NT2/D1 (cell line): ENCODE measurements around the gene HS6ST3.

Experiments
- SUZ12 ChIP-seq: IDR thresholded peaks from 2 replicates; pipeline ENCODE4 v1.6.1; 2011; ENCODE audit not compliant: insufficient read length, insufficient read depth; ENCODE audit errors: extremely low read depth
- YY1 ChIP-seq: IDR thresholded peaks from 2 replicates; pipeline ENCODE4 v1.6.1; 2011; ENCODE audit not compliant: insufficient read length, insufficient read depth
- ZNF274 ChIP-seq: IDR thresholded peaks from 2 replicates; pipeline ENCODE4 v1.6.1; 2011; ENCODE audit warnings: mild to moderate bottlenecking, low read depth, low read length

DNA sequence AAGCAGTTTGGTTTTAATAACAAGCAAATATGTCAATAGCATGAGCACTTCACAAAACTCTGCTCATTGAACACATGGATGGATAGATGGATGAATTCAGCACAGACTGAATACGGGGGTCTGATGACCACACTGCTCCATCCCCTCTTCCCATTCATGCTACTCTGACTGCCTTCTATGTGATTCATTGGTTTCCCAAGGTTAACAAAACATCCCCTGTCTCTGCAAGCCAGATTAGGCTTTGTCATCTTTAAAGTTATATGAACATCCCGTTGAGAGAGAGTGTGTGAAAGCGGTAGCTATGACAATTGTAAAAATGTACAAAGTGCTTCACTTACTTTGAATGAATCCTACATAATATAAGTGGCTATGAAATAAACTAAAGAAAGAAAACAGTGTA lies 651.9 kb downstream of the HS6ST3 start:
- TF ChIP-seq SUZ12 (no peak), YY1 (no peak), ZNF274 (no peak)
